GM18519 (cell line): Measurements from ENCODE around the gene PGS1.
"Not testable (repeated sequence)": the region's sequence is repeated elsewhere in the genome, so short reads cannot be mapped to it uniquely, and the experiment has no call there.

Source experiments
- ATAC-seq: cut with Tn5 transposase; IDR thresholded peaks from one replicate; pipeline ENCODE4 v1.9.1; 2021; ENCODE audit warnings: mild to moderate bottlenecking, moderate library complexity; ENCODE audit not compliant: unreplicated experiment, low FRiP score

PGS1 gene

GRCh38 chr17:78461799-78462053, 83.3 kb downstream of the PGS1 start:
- ATAC-seq, result no peak

DNA sequence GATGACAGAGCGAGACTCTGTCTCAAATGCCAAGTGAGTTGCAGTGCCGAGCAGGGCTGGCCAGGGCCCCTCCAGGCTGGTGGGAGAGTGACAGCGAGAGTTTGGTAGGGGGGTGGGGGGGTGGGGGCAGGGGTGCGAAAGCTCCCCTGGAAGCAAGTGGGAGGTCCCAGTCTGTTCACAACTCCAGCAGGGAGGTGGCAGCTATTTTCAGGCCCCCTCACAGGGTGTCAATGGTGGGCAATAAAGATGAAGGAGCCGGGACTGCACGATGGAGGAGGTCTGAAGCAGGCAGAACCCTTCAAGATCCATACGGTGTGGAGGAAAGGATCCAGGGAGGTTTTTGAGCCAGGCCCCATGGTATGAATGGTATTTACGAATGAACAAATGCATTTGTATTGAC, 83.7 kb downstream of the PGS1 start:
- no peak for ATAC-seq

GRCh38 chr17:78466109-78466785, 87.8 kb downstream of the PGS1 start:
- ATAC-seq, result not testable (repeated sequence)

DNA sequence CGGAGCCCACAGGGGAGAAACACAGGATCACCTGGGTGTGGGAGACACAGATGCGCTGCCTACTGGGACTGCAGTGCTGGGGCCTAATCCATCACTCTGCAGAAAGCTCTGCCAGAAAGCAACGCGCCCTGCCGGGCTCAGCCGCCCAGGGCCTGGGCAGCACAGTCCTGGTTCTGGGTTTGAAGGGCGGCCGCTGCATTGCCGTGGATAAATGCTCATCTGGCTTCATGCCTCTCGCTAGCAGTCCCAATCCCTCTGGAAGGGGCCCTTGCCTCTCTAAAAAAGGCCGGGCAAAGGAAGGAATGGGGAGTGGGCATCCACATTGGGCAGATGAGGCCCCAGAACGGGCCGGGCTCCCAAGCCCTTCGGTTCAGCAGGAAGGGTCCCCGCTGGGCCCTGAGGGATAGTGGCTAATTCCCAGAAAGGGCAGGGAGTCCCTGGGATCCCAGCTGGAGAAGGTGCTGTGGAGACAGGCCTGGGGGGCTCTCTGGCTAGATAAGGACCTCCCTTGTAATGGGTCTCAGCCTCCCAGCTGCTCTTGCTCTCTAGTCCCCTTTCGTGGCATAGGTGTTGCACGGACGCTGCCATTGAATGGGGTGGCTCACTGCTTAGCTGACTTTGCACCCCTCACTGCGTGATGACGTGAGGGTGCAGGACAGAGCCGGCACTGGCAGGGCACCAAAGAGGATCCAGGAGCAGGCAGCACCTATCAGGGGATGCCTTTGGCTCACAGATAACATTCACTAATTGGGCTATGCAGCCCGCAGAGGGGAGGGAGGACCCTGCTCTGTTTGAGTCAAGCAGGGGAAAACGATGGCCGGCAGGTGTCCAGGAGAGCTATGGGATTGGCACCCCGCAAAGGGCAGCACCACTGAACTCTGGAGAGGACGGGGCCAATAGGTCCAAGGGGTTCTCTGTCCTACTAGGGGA, 88.6 kb downstream of the PGS1 start:
- ATAC-seq, result no peak

DNA sequence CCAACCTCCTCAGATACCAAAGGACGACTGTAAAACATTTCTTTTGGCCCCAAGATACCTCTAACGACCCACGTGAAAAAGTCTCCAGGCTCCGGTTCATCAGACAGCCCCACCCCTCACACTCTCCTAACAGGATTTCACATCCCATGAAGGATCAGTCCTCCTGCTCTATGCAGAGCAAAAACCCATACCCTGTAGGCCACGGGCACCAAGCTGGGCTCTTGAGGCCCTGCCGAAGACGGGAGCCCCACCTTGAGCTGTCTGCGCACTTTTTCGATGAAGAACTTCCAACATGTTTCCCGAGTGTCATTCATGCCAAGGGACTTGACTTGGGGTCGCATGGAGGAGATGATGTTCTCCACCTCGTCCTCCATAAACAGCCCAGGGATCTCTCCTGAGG, 89.9 kb downstream of the PGS1 start:
- no peak for ATAC-seq

- ATAC-seq, result no peak
Observed at GRCh38 chr17:78469443-78469842, 91.0 kb downstream of the PGS1 start.

DNA sequence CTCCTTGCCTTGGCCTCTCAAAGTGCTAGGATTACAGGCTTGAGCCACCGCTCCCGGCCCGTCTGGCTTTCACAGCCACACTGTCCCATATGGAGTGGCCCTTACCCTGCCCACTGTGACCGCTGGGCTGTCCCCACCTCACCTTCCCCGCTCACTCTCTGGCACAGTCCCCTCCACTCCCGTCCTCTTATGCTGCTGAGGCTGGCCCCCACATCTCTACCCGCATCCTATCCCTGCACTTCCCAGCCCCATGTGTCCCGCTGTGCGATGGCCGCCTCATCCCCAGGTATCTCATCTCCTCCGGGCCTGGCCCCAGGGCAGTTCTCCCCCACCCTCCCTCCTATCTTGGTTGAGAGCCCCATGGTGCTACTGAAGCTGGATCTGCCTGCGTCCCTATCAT, 93.2 kb downstream of the PGS1 start:
- ATAC-seq, result no peak

DNA sequence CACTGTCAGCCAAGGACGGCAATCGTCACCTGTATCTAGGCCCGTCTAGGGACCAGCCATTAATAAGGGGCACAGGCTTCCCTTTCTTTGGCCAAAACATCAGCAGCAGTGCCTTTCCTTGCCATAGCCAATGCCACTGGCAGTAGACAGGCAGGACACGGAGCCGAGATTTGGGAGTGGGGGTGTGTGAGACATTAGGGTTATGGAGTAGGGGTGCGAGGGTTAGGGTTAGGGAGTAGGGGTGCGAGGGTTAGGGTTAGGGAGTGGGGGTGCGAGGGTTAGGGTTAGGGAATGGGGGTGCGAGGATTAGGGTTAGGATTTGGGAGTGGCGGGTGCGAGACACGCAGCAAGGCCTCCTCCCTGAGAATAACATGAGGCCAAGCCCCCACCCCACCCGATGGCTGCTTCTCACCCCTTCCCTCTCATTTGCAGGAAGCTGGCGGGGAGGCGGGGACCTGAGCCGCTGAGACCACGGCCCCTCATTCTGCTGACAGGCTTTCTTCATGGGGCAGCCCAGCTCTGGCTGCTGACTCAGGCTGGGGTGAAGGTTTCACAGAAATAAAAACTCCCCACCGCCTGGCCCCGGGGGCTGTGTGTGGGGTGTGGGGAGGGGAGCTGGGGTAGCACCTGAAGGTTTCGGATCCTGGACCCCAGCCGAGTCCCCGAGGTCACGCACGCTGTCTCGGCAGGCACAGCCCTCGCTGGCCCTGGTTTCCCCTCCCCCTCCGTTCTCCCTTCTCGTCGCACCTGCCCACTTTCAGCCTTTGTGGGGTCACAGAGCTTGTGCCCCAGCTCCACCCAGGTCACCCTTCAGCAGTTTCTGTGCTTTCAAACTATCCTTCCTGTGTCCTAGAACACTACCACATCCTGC, 93.8 kb downstream of the PGS1 start:
- no peak for ATAC-seq

DNA sequence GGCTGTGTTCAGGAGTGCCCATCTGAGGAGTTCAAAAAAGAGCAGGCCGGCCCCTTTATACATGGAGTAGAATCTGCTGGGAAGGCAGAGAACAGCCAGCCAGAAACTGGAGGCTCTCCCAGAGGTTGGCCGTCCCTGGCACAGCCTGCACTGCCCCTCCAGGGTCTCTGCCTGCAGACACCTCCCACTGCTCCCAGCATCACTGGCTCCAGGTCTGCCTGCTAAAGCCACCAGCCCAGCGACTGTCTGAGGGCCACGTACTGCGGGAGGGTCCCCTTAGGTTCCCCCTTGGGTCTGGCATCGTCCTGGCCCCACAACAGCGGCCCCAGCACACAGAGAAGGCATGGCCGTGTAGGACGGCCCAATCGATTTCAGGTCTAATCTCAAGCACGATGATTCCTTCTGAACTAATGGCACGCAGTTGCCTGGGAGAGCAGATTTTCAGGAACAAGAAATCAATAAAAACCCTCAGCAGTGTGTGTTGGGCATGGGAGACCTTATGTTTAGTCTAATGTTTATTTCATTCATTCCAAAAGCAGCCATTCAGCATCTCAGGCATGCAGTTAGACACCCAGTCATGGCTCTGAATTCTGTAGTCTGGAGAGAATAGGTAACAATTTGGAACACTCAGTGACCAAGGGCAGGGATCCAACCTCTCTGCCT, 95.6 kb downstream of the PGS1 start:
- ATAC-seq, result no peak
